Endothelial cell (in vitro differentiated cells): Measurements from ENCODE around the gene NDC1. TPM values are rescaled to one million over a fixed set of nuclear protein-coding genes. Genes with fewer than 3 reads are reported as not detected.
A peak's percentile ranks its signal among the peaks of the same experiment; 100 is the strongest.

Source experiments
- DNase-seq: peaks from one replicate; pipeline ENCODE4 v3.0.0; 2021; ENCODE audit warnings: low spot score
- H3K27ac Mint-ChIP-seq: one replicate; pipeline ENCODE4 v1.8.0; 2021; ENCODE audit warnings: mixed read lengths, inconsistent platforms; ENCODE audit not compliant: unreplicated experiment
- H3K27me3 Mint-ChIP-seq: one replicate; pipeline ENCODE4 v1.8.0; 2021; ENCODE audit warnings: mild to moderate bottlenecking, moderate library complexity, mixed read lengths, inconsistent platforms; ENCODE audit not compliant: unreplicated experiment
- H3K36me3 Mint-ChIP-seq: one replicate; pipeline ENCODE4 v1.8.0; 2021; ENCODE audit warnings: mild to moderate bottlenecking, low read depth, mixed read lengths, inconsistent platforms; ENCODE audit not compliant: unreplicated experiment
- H3K4me1 Mint-ChIP-seq: one replicate; pipeline ENCODE4 v1.8.0; 2021; ENCODE audit warnings: mild to moderate bottlenecking, mixed read lengths, inconsistent platforms; ENCODE audit not compliant: unreplicated experiment
- H3K4me3 Mint-ChIP-seq: one replicate; pipeline ENCODE4 v1.8.0; 2021; ENCODE audit warnings: mild to moderate bottlenecking, mixed read lengths, inconsistent platforms; ENCODE audit not compliant: unreplicated experiment
- H3K9me3 Mint-ChIP-seq: one replicate; pipeline ENCODE4 v1.8.0; 2021; ENCODE audit warnings: mixed read lengths, inconsistent platforms; ENCODE audit not compliant: unreplicated experiment
- CTCF ChIP-seq: fragments of 200-600 bp; sonication (generic); IDR thresholded peaks from one replicate; pipeline ENCODE4 v1.5.0; 2021; ENCODE audit warnings: antibody characterized with exemption; ENCODE audit not compliant: unreplicated experiment
- total RNA-seq: library from RNA; stranded (reverse); fragmentation: NEBNext Ultra II Directional; extraction: Animal tissue kit (Norgen Biotek cat#: 25700); gene quantifications from one replicate; pipeline ENCODE4 v1.2.1, GENCODE V29; 2021; ENCODE audit not compliant: unreplicated experiment

NDC1 gene
- total RNA-seq, 1 donor from 2014 or later, result 13.3 TPM

- peak overlapping the region; percentile 92 for H3K27ac Mint-ChIP-seq
Measured at GRCh38 chr1:53811414-53811851, 26.7 kb downstream of the NDC1 start.

GRCh38 chr1:53810497-53810896, 27.6 kb downstream of the NDC1 start:
- H3K27ac Mint-ChIP-seq, result peak overlapping the region; percentile 79

More at GRCh38 chr1:53811414-53811851, 26.7 kb downstream of the NDC1 start:
- peak; percentile 55 for DNase-seq
- peaks cover 5% of the 10 kb centered on the region for H3K36me3 Mint-ChIP-seq
- H3K27me3 Mint-ChIP-seq, result peaks cover 2% of the 10 kb centered on the region
- H3K4me1 Mint-ChIP-seq, result peaks cover 9% of the 10 kb centered on the region
- H3K4me3 Mint-ChIP-seq, result peak overlapping the region; percentile 50
- TF ChIP-seq CTCF, result peak; percentile 47
- no peaks in the 10 kb centered on the region for H3K9me3 Mint-ChIP-seq

GRCh38 chr1:53810007-53810406, 28.1 kb downstream of the NDC1 start:
- TF ChIP-seq CTCF, result no peak
- H3K4me3 Mint-ChIP-seq, result no peak overlapping the region
- H3K36me3 Mint-ChIP-seq, result peaks cover 5% of the 10 kb centered on the region
- H3K27ac Mint-ChIP-seq, result peak overlapping the region; percentile 79
- peaks cover 2% of the 10 kb centered on the region for H3K27me3 Mint-ChIP-seq
- H3K4me1 Mint-ChIP-seq, result peaks cover 9% of the 10 kb centered on the region
- DNase-seq, result no peak
- H3K9me3 Mint-ChIP-seq, result no peaks in the 10 kb centered on the region

More at GRCh38 chr1:53810497-53810896, 27.6 kb downstream of the NDC1 start:
- peaks cover 5% of the 10 kb centered on the region for H3K36me3 Mint-ChIP-seq
- no peak for DNase-seq
- TF ChIP-seq CTCF, result no peak
- peaks cover 9% of the 10 kb centered on the region for H3K4me1 Mint-ChIP-seq
- no peaks in the 10 kb centered on the region for H3K9me3 Mint-ChIP-seq
- no peak overlapping the region for H3K4me3 Mint-ChIP-seq
- H3K27me3 Mint-ChIP-seq, result peaks cover 2% of the 10 kb centered on the region

GRCh38 chr1:53807916-53808315, 30.2 kb downstream of the NDC1 start:
- peaks cover 5% of the 10 kb centered on the region for H3K36me3 Mint-ChIP-seq
- no peak overlapping the region for H3K27ac Mint-ChIP-seq
- H3K9me3 Mint-ChIP-seq, result no peaks in the 10 kb centered on the region

More at GRCh38 chr1:53807916-53808315, 30.2 kb downstream of the NDC1 start:
- no peak for TF ChIP-seq CTCF
- Mint-ChIP-seq H3K4me1 (peaks cover 9% of the 10 kb centered on the region), H3K4me3 (no peak overlapping the region), H3K27me3 (peaks cover 2% of the 10 kb centered on the region)
- no peak for DNase-seq
